ENCODE measurements around the gene DACT1.

DACT1 gene

DNA sequence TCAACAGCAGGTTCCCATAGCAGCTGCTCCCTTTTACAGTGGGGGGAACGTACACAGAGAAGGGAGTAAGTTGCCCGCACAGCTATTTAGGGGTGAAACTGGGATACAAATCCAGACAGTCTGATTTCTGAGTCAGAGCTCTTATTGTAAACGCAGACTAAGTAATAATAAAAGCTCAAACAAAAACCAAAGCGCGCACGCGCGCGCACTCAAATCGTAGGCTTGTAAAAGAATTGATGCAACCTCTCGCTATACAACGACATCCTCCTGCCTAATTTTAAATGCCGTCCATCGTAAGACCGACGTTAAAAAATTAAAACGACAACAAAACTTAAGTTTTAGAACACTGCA is 747 bp upstream of the DACT1 start:
- DNase-seq, result no peak

DNA sequence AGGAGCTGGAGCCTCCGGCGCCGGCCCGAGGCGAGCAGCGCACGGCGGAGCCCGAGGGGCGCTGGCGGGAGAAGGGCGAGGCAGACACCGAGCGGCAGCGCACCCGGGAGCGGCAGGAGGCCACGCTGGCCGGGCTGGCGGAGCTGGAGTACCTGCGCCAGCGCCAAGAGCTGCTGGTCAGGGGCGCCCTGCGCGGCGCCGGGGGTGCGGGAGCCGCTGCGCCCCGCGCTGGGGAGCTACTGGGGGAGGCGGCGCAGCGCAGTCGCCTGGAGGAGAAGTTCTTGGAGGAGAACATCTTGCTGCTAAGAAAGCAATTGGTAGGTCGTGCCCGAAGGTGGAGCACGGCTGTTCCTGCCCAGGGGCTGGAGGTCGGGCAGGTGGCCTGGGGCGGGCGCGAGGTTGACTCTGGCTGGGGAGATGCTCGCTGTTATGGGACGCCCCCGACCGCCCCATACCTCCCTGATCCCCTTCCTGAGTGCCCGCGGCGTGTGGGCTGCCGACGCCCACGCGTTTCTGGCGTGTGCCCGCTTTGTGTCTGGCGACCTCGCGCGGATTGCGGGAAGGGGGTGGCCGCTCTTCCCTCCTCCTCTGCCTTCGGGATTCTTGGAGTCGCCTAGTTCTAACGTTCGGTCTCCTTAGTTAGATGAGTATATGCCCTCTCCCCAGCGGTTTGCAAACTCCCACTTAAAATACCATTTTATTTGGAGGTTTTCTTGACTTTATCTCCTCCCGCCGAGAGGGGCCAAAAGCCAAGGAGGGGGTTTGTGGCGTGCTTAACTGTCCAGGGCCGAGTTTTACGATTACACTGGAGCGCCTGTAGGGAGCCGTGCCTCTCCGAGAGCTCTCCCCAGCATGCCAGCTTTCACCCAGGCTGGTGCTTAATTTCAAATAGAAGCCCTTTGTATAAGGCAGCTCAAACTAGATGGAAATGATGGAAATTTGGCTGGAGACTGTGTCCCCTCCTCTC is 752 bp downstream of the DACT1 start:
- no peak for DNase-seq

DNA sequence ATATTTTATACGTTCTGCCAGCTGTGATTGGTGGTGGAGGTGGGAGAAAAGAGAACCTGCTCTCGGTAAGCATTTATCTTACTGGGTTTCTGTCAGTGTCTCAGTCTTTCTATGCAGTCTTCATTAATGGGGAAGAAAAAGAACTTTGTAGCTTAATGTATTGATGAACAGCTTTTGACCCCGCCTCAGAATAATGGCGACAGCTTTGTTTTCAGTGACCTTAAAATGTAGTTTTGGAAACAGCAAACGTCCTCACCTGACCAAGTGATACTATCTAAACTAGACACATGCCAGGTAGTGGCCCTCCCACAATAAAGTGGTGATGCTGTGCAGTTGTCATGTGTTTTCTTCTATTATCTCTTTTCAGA is 1.4 kb downstream of the DACT1 start:
- no peak for DNase-seq

DNA sequence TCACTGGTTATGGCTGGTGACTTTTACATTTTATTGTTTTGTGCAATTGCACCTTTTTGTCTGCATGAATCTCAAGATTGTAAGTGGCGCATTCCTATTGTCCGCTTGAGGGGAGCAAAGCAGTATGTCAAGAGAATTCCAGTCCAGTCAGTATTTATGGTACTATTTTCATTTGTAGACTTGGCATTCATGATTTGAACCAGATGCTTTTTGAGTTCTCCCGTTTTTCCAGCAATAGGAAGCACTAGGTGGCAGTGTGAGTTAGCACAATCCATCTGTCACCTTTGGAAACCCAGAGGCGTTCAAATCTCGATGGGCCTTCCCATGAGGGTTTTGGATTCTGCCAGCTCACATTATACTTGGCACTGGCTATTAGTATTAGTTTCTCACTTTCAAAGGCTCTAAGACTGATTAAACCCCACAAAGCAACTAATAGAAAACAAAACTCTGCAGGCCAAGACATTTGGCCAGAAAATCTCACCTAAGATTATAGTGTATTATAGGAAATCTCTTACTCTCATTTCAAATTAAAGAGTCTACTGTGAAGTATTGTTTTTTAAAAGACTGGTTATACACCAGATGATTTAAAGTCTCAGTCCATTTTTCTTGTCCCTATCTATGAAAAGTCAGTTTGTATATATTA is 2.2 kb downstream of the DACT1 start:
- no peak for DNase-seq

DNA sequence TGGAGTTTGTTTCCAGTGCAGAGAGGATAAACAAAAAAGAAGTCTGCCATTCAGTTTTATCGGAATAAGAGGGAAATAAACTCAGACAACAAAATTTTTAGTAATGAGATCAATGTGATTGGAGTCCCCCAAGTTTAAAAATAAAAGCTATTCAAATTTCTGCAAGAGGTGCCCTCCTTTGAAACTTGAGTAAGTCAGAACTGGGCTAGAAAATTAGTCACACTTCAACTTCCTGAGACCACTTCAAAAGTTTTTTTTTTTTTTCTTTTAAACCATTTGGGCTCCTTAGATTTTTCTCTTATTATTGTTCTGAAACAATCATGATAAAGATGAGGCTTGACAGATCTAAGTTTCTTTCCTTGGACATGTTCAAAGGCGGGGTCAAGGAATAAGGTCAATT is 3.2 kb downstream of the DACT1 start:
- no peak for DNase-seq

DNA sequence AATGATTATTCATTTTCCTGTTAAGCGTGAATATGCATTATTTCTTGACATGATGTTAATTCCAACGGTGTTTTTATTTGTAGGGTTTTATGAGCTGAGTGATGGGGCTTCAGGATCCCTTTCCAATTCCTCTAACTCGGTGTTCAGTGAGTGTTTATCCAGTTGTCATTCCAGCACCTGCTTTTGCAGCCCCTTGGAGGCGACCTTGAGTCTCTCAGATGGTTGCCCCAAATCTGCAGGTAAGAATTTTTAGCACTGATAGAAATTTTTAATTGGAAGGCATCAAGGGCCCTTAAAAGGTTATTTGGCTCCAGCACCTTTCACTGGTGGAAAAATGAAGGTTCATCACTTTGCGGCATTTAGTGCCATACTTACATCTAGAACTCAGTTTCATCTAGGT is 3.7 kb downstream of the DACT1 start:
- DNase-seq, result no peak

DNA sequence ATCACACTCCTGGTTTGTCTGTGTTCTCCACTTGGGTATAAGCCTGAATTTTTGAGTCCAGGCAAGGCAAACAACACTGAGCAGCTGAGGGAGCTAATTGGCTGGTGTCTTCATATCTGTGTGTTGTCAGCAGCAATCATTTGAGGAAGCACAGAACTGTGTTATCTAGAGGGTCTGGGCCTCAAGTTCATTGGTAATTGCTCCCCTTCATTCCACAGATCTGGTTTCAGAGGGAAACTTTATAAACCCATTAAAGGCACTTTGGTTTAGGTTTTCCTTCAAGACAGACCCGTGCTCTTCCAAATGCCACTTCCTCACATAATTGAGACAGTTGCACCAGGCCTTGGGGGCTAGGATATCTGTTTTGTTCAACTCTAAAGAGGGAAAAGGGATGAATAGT is 5.6 kb downstream of the DACT1 start:
- DNase-seq, result no peak

DNA sequence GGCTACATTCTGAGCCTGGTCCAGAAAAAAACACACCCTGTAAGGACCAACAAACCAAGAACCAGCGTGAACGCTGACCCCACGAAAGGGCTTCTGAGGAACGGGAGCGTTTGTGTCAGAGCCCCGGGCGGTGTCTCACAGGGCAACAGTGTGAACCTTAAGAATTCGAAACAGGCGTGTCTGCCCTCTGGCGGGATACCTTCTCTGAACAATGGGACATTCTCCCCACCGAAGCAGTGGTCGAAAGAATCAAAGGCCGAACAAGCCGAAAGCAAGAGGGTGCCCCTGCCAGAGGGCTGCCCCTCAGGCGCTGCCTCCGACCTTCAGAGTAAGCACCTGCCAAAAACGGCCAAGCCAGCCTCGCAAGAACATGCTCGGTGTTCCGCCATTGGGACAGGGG is 7.9 kb downstream of the DACT1 start:
- DNase-seq, result no peak

DNA sequence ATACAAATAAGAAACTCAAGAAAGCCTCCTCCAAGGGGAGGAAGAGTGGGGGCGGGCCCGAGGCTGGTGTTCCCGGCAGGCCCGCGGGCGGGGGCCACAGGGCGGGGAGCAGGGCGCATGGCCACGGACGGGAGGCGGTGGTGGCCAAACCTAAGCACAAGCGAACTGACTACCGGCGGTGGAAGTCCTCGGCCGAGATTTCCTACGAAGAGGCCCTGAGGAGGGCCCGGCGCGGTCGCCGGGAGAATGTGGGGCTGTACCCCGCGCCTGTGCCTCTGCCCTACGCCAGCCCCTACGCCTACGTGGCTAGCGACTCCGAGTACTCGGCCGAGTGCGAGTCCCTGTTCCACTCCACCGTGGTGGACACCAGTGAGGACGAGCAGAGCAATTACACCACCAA is 8.7 kb downstream of the DACT1 start:
- no peak for DNase-seq

DNA sequence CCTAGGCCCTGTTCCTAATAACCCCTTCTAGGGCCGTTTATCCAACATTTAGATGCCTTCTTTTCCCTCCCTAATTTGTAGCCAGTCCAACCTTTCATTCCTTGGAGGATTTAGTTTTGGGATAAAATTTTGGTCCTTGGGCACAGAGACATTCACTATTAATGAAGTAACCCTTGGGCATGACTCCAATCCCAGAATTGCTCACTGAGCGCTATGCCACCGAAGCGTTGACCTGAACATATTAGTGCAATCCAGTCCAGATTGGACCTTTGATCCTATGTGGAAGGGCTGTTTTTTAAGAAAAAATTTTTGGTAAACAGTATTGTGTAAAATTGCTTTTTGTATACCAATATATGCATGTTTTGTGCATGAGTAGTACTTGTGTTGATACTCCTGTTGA is 10.0 kb downstream of the DACT1 start:
- DNase-seq, result no peak

DNA sequence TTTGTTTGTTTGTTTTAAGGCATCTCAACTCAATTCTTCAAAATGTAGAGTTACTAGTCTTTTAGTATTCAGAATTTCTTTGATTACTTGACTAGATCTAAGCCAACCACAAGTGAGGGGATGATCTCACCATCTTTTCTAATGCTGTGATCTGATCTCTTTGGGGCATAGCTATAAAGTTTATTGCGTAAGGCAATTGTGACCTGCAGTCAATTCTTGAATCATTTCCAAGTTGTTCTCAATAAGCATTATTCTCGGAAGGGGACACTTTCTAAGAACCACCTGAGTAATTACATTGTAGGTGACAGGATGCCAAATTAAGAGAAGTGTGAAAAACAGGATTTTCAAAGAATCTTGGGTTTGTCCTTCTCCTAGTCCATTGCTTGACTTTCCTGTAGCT is 13.1 kb downstream of the DACT1 start:
- DNase-seq, result no peak

DNA sequence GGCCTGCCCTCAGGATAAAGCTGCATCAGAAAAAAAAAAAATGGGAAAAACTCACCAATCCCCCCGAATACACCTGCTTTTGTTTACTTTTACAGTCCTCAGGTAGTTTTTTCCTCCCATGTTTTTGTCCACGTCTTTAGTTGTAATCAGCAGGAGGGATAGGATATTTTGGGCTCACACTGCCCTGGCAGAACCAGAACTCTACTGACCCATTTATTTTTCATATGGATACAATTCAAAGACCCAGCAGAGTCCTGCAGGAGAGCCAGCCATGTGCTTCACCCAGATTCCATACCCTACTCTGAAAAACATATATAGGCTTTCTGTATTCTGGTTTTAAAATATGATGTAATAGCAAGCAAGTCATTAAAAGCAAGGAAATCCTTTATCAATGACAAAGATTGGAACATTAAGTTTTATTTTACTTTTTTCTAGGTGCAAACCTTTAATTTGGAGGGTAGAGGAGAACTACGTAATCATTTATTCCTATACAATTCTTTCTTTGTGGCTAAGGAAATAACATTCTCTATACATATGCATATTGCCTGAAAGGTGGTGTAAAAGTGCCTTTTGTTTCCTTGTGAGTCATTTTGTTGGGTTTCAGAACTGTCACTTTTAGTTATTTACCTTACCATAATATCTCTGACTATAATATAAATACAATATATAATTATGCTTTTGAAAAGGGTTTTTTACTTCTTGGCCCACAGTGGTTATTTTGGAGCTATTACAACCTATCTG is 19.1 kb downstream of the DACT1 start:
- DNase-seq, result no peak

DNA sequence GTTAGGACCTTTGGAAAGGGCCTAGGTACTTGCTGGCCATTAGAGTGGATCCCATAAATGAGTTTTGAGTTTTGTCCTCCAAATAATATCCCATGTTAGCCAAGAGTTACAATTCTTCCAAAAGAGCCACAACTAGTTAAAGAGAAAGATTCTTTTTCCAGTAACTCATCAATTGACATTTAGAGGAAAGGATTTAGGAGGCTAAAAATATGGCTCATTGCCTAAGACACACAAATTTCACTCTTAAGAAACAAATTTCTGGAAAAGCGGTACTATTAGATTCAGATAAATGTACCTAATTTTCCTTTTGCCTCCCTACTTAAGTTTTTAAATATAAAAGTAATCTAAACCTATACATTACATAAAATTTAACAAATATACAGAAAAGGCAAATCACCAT is 21.3 kb downstream of the DACT1 start:
- no peak for DNase-seq

DNA sequence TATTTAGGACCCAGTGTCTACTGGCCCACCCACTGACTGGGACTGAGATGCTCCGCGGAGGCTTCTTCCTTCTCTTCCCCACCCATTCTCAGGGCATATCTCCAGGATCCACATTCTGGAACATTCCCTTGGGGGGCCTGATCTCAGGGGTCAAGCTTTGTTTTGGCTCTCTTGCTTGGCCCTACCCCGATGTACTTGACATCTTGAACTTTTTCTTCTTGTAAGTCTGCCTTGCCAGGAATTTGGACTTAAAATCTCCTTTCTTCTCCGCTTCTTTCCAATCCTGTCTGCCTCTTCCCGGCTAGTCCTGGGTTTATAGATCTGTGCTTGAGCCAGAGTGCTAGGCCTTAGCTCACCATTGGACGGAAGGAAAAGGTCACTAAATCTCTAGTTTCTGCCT is 22.1 kb downstream of the DACT1 start:
- no peak for DNase-seq

DNA sequence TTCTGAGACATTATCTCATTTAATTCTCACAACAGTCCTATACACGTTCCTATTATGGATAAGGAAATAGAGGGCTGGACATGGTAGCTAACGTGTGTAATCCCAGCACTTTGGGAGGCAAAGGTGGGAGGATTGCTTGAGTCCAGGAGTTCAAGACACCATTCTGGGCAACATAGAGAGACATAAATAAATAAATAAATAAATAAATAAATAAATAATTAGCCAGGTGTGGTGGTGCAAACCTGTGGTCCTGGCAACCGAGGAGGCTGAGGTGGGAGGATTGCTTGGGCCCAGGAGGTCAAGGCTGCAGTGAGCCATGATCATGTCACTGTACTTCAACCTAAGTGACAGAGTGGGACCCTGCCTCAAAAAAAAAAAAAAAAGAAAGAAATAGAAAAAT is 22.6 kb downstream of the DACT1 start:
- no peak for DNase-seq

DNA sequence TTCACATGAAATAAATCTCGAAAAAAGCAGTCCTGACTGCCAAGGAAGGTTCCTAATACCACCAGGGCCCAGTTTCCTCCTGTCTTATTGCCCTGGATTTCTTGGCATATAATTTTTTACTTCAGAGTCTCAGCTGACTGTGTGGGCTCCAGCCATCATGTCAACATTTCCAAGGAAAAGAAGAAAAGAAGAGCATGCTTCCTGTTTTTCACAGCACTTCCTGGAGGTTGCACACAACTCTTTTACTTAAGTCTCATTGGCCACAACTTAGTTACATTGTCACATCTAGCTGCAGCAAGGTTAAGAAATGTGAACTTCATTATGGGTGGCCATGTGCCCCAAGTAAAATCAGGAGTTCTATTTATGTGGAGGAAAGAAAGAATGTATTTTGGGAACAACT is 24.3 kb downstream of the DACT1 start:
- no peak for DNase-seq

DNA sequence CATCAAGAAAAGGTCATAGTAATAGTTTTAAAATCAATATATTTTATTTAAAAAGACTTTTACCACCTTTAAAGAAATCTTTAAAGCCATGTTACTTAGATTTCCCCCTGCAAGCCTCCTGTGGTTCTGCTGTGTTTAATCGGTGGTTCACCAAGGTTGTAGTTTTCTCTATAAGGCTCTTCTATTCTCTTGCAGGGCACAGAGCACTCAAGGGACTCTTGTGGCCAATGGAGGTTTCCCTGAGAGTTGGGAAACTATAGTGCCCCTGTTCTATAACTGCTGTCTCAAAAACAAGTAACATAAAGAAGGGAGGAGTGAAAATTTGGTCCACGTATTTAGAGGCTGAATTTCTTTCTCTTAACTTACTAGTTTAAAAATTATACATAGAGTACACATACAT is 25.0 kb downstream of the DACT1 start:
- DNase-seq, result no peak

DNA sequence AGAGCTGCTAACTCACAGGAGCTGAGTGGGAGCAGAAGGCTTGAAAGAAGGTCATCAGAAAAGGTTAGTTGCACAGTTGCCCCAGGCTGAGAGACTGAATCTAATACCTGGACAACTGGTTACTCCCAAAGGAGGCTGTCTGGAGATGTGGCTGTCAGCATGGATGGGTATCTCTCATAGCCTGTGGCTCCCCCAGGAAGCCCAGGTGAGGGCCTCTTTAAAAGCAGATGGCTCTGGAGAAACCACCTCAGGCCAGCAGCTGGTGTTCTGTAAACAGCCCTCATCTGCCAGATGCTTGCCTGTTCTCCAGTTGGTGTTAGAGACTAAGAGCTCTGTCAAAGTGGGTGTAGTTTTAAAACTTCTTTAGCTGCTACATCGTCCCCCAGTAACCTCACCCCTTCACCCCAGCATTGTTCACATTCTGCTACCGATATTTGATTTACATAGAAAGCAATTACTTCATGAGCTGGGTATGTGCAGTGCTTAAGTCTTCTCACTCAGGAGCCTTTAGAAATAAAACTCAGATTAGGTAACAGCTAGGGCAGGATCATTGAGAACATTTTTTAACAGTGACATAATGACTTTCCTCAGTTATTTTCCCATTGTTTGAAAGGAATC is 25.8 kb downstream of the DACT1 start:
- DNase-seq, result no peak

DNA sequence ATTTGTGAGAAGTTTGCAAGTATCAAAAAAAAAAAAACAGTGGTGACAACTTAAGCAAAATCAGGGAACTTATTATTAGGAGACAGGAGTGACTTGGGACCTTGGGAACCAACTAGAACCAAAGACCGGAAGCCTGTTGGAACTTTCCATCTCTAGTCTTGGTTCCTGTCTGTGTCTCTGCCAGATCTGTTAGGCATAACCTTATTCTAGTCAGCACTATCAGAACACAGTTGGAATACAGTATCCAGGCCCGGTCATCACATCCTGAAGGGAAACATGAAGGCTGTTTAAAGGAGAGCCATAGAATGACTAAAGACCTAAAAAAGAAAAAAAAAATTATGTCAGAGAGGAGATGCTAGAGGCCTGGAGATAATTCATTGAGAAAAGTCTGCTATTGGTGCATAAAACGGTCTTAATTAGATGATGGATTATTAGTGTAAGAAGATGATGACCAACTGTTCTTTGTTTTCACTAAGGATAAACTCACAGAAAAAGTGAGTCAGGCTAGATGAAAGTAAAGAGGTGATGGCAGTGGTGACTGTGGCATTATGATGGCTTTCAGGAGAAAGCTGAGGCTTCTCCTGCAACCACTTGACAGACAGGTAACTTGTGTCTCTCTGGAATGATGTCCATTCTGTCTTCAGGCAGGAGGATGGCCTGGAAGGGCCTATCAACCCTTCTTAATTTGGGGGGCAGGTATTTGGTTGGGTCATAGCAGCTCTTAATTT is 28.2 kb downstream of the DACT1 start:
- DNase-seq, result no peak

DNA sequence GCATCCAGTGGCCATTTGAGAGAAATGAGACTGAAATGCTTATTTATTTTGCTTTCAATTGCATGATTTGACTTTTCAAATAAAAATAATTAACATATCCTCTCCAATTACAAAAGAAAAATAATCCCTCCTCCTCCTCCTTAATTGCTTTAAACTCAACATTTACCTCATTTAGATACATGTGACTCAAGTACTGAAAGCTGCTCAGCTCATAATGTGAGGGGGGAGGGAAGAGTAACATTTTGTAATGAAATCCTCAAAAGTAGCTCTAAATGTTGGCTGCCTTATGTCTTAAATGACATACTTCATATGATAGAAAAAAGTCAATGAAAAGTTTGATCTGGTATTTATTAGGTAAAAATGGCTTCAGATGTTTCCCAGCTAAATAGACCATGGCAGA is 29.0 kb downstream of the DACT1 start:
- DNase-seq, result no peak

DNA sequence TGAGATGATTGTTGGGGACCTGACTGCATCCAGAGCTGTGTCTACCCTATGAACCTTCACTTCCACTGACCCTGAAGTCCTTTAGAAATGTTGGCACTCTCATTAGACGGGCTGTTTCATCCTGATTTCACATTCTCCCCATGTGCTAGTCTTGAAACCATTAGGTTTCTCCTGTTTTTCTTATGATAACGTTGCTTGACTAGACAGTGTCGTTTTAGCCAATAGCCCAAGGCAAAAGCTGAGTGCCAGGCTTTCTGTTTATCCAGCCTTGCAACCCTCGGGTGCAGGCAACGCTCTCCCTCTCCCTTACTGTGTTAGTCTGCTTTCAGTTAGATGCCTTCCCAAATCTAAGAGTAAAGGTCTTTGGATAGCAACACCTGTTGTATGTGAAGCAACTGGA is 30.1 kb downstream of the DACT1 start:
- no peak for DNase-seq

DNA sequence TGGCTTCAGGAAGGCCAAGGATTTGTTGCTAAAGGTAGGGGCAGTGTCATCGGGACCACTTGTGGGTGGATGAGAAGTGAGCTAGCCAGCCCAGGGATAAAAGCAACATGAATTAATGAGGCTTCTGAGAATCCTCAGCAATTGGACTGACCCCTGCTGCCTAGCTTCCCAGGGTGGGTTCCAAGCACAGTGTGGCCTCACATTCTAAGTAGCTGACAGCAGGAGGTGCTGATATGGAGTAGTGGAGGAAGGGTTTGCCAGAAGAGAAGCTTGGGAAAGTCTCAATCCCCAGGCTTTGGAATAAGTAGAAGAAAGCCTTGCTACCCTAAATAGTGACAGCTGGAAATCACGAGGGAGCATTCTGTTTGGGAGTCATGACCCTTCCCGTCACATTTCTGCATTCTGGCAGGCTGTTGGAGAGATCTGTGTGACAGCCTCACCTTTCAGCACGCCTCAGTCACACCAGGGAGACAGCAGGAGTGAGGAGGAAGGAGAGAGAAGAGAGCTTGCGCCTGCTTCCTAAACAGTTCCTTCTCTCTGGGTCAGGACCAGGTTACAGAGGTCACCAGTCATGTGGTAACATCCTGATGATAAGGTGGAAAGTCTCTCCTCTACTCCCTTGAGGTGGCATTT is 31.2 kb downstream of the DACT1 start:
- no peak for DNase-seq

Measured in activated gamma-delta T cell treated with Interleukin-2 at 50 U/mL for 16 hours (primary cell).